K562 (cell line): ENCODE measurements around the gene ZNF488. TPM values are rescaled to one million over a fixed set of nuclear protein-coding genes. Genes with fewer than 3 reads are reported as not detected.

Source experiments
- ATAC-seq: fragments of 200-7000 bp; cut with Tn5 transposase; 3 replicates; pipeline ENCODE4 v1.9.1; 2020; ENCODE audit warnings: moderate library complexity
- BruUV-seq: library from RNA; stranded (reverse); fragments of 400-500 nt; replicated peaks from 2 replicates; lab custom pipeline; 2021; lab: Mats Ljungman, UMichigan
- CTCF ChIA-PET: fragments of 300-600 bp; formaldehyde crosslinking; extraction: SDS; loops from one replicate; lab custom pipeline; 2021; ENCODE audit warnings: low intra/inter-chr PET ratio; lab: Yijun Ruan, JAX
- POLR2A ChIA-PET: fragments of 300-600, 350-650 bp; sonication (Branson Sonifier 250); formaldehyde crosslinking; extraction: SDS; loops from one replicate; lab custom pipeline; 2021; ENCODE audit warnings: antibody characterized with exemption, inconsistent platforms; lab: Yijun Ruan, JAX
- DNase-seq, 4 experiments: peaks; one replicate each; pipeline versions ENCODE4 v3.0.0 to v3.0.0-alpha.2; 2011 to 2018; ENCODE audit warnings: low spot score in 3 of 4, mixed read lengths in 3 of 4; ENCODE audit errors: extremely low read depth in 1 of 4
- FAIRE-seq: peaks from 2 replicates; lab custom pipeline; 2011; peaks lifted over from hg19 to GRCh38; lab: Jason Lieb, UNC
- H2AFZ ChIP-seq: 2 replicates; pipeline ENCODE4 v1.6.0; 2011; ENCODE audit warnings: low read depth, low read length, control low read depth, inconsistent platforms
- H3K27ac ChIP-seq: fragments of 200-600 bp; 3 replicates; pipeline ENCODE4 v1.8.0; 2011; ENCODE audit warnings: low read depth, mild to moderate bottlenecking, control low read depth, inconsistent platforms, low read length, moderate library complexity, mixed read lengths; ENCODE audit errors: extremely low read depth
- H3K27me3 ChIP-seq, 2 experiments: fragments of 300-600 bp in 1 of 2; 2 replicates in 1 of 2; 3 replicates in 1 of 2; pipeline versions ENCODE4 v1.6.0 to v1.8.0; 2011; ENCODE audit warnings: inconsistent platforms in 2 of 2, low read length in 2 of 2, mild to moderate bottlenecking in 1 of 2, mixed read lengths in 1 of 2, moderate library complexity in 1 of 2; ENCODE audit not compliant: control insufficient read depth in 2 of 2, insufficient read depth in 2 of 2
- H3K36me3 ChIP-seq: fragments of 300-600 bp; 3 replicates; pipeline ENCODE4 v1.8.0; 2011; ENCODE audit warnings: mild to moderate bottlenecking, low read length, inconsistent platforms; ENCODE audit not compliant: control insufficient read depth, insufficient read depth
- H3K4me1 ChIP-seq, 2 experiments: fragments of 200-600 bp in 1 of 2; replicated peaks in 1 of 2; 2 replicates in 1 of 2; 3 replicates in 1 of 2; pipeline versions ENCODE4 v1.5.1 to v1.8.0; 2011; ENCODE audit warnings: inconsistent platforms in 2 of 2, low read length in 2 of 2, mild to moderate bottlenecking in 1 of 2, mixed read lengths in 1 of 2, moderate library complexity in 1 of 2; ENCODE audit not compliant: control insufficient read depth in 2 of 2, insufficient read depth in 2 of 2
- H3K4me2 ChIP-seq: 2 replicates; pipeline ENCODE4 v1.6.1; 2011; ENCODE audit warnings: low read length, control low read depth, inconsistent platforms, mixed read lengths; ENCODE audit not compliant: insufficient read depth
- H3K4me3 ChIP-seq: fragments of 200-600 bp; sonication (generic), shearing (Covaris generic); 2 replicates; pipeline ENCODE4 v1.5.1; 2016; ENCODE audit warnings: control low read depth, inconsistent platforms
- H3K79me2 ChIP-seq: fragments of 200-600 bp; 3 replicates; pipeline ENCODE4 v1.8.0; 2011; ENCODE audit warnings: low read length, inconsistent platforms; ENCODE audit not compliant: control insufficient read depth, insufficient read depth
- H3K9ac ChIP-seq, 2 experiments: 2 replicates each; pipeline versions ENCODE4 v1.6.0 to v1.6.1; 2011; ENCODE audit warnings: low read depth in 2 of 2, low read length in 2 of 2, control low read depth in 1 of 2, inconsistent platforms in 1 of 2, mild to moderate bottlenecking in 1 of 2, mixed read lengths in 1 of 2; ENCODE audit not compliant: insufficient read depth in 1 of 2
- H3K9me1 ChIP-seq: one replicate; pipeline ENCODE4 v1.6.0; 2011; ENCODE audit warnings: inconsistent platforms, mild to moderate bottlenecking, low read length, moderate library complexity; ENCODE audit not compliant: control insufficient read depth, insufficient read depth
- H3K9me3 ChIP-seq: replicated peaks from 2 replicates; pipeline ENCODE4 v1.5.1; 2011; ENCODE audit warnings: low read depth, low read length, inconsistent platforms; ENCODE audit not compliant: control insufficient read depth, insufficient read depth
- H4K20me1 ChIP-seq: replicated peaks from 2 replicates; pipeline ENCODE4 v1.6.1; 2011; ENCODE audit warnings: low read length, inconsistent platforms, mixed read lengths; ENCODE audit not compliant: control insufficient read depth, insufficient read depth
- BMI1 ChIP-seq: fragments of 150-350 bp; IDR thresholded peaks from 2 replicates; pipeline ENCODE4 v1.6.1; 2014; ENCODE audit warnings: low read length
- CREBBP ChIP-seq: IDR thresholded peaks from one replicate; pipeline ENCODE4 v1.6.1; 2012; ENCODE audit warnings: low read depth, mild to moderate bottlenecking, control low read depth, inconsistent platforms, low read length
- ELF2 ChIP-seq: fragments of 250-450 bp; sonication (Bioruptor Pico); IDR thresholded peaks from 2 replicates; pipeline ENCODE4 v1.5.0; 2021; ENCODE audit warnings: mild to moderate bottlenecking
- FOXJ3 ChIP-seq: sonication (generic); formaldehyde crosslinking; IDR thresholded peaks from 2 replicates; pipeline ENCODE4 v1.4.0; 2020; ENCODE audit warnings: mild to moderate bottlenecking, missing genetic modification reagents
- TEAD1 ChIP-seq, 2 experiments: fragments of 450-650 bp in 1 of 2; sonication (generic) in 1 of 2; formaldehyde crosslinking; IDR thresholded peaks; 2 replicates each; pipeline versions ENCODE4 v1.4.0 to v1.8.0; 2020 to 2022; ENCODE audit warnings: mild to moderate bottlenecking in 2 of 2, missing genetic modification reagents in 1 of 2
- TFAM ChIP-seq: fragments of 250-450 bp; sonication (Bioruptor Pico); conservative IDR thresholded peaks from 2 replicates; pipeline ENCODE4 v1.5.0; 2021; ENCODE audit warnings: mild to moderate bottlenecking, moderate library complexity
- ZBTB1 ChIP-seq: sonication (generic); formaldehyde crosslinking; IDR thresholded peaks from 2 replicates; pipeline ENCODE4 v1.8.1; 2023; ENCODE audit warnings: missing genetic modification reagents, low read depth, mild to moderate bottlenecking, borderline replicate concordance
- ZNF280B ChIP-seq: fragments of 250-450 bp; sonication (Bioruptor Pico); IDR thresholded peaks from 2 replicates; pipeline ENCODE4 v1.5.1; 2021; ENCODE audit warnings: mild to moderate bottlenecking
- WGBS: fragments of 100-300 bp; shearing (Covaris generic); methylation state at CpG from one replicate; pipeline ENCODE4 v1.1.6; 2016; ENCODE audit warnings: low coverage, mixed read lengths; ENCODE audit not compliant: insufficient coverage; ENCODE audit errors: missing lambda C conversion rate; 5-methylcytosine and 5-hydroxymethylcytosine counted together
- in situ Hi-C: fragments of 300-500 bp; cut with MboI; formaldehyde crosslinking; loops from 4 replicates; pipeline ENCODE4 v1.15.0; 2018; ENCODE audit warnings: inconsistent platforms, mixed read lengths
- intact Hi-C: fragments of 100-400 bp; cut with micrococcal nuclease; formaldehyde crosslinking; loops from 2 replicates; pipeline ENCODE4 v1.14.2; 2022
- polyA plus RNA-seq, 8 experiments: library from polyadenylated mRNA; depleted of rRNA in 4 of 8; stranded (reverse) in 5 of 8; unstranded in 3 of 8; fragments of >200 nt; fragmentation: Nextera tagmentation in 2 of 8; fragmentation: Illumina TruSeq in 1 of 8; extraction: Ambion mirVana in 2 of 8; extraction: Trizol in 1 of 8; gene quantifications; 2 replicates each; pipeline versions ENCODE4 v1.2.1 to v1.2.3, GENCODE V29; 2011 to 2014; ENCODE audit warnings: inconsistent platforms in 1 of 8, missing spikeins in 1 of 8
- total RNA-seq, 7 experiments: library from RNA; depleted of rRNA in 6 of 7; stranded (reverse); fragments of >200 nt in 6 of 7; fragmentation: Illumina TruSeq in 2 of 7; extraction: Trizol in 2 of 7; gene quantifications; 2 replicates each; pipeline versions ENCODE4 v1.2.1 to v1.2.3, GENCODE V29; 2011 to 2021; ENCODE audit warnings: low replicate concordance in 1 of 7
- TF ChIP-seq, protein P1 (sequence below): fragments of 250-450 bp; sonication (Bioruptor Pico); IDR thresholded peaks from 2 replicates; pipeline ENCODE4 v1.6.1; 2021; ENCODE audit warnings: mild to moderate bottlenecking

The ZNF488 gene
- total and polyA plus RNA-seq, 9 of the 15 experiments (the other 6 are each of a cell fraction or from before 2014, with no cell fraction given), result 0.03 to 0.09 (median 0.05) TPM; not detected in 3

DNA sequence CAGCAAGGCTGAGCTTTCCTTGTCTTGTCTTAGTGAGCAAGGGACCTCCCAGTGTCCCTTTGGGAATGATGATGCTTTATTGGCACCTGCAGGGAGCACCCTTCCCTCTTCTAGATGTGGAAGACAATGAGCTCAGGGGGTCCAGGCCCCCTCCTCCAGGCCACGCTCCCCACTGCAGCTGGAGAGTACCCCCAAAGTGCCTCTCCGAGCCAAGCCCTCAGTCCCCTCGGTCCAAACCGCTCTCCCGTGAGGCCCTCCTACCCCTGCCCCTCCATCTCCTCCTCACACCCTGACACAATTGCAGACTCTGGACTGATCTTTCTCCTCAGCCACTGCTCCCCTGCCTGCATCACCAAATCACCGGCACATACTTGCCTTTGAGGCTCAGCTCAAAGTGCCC, 19.2 kb downstream of the ZNF488 start:
- no peaks in the 10 kb centered on the region for H3K9me1 ChIP-seq
- H3K9me3 ChIP-seq, result no peaks in the 10 kb centered on the region
- FAIRE-seq (no peak), ATAC-seq (no peak), DNase-seq (no peak)
- POLR2A ChIA-PET, result interaction anchor here (0.5 to 1.2 kb wide), 3 partner anchors 9 to 30 kb away, joined by 3 read pairs; no protein-coding TSS in a partner anchor
- H2AFZ ChIP-seq, result no peak overlapping the region
- H3K9ac ChIP-seq, result no peak overlapping the region
- intact Hi-C loops (loop anchor here (5.0 kb wide), 1 partner anchor 87 kb away; no protein-coding TSS in a partner anchor), in situ Hi-C loops (no loop called here)
- no peak overlapping the region for H3K27ac ChIP-seq
- no TSS peak for BruUV-seq
- TF ChIP-seq CREBBP, result no peak
- no peak for TF ChIP-seq ZNF280B (CRISPR knock-in tag)
- TF ChIP-seq ZBTB1, result no peak
- TF ChIP-seq FOXJ3 (CRISPR knock-in tag), result no peak
- no peak for TF ChIP-seq ELF2 (CRISPR knock-in tag)
- TF ChIP-seq, protein P1, sequence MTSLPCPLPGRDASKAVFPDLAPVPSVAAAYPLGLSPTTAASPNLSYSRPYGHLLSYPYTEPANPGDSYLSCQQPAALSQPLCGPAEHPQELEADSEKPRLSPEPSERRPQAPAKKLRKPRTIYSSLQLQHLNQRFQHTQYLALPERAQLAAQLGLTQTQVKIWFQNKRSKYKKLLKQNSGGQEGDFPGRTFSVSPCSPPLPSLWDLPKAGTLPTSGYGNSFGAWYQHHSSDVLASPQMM (CRISPR knock-in tag), result no peak
- TF ChIP-seq TEAD1 (CRISPR knock-in tag; IDR thresholded peaks at IDR 0.05), result no peak
- TF ChIP-seq BMI1, result no peak
- no peak for TF ChIP-seq TFAM (CRISPR knock-in tag)
- no peak overlapping the region for H3K4me3 ChIP-seq
- H3K79me2 ChIP-seq, result no peaks in the 10 kb centered on the region
- CTCF ChIA-PET, result no interaction called here
- H3K27me3 ChIP-seq, result peaks cover 46 to 71% of the 10 kb centered on the region in 2 experiments
- peaks cover 5% of the 10 kb centered on the region for H4K20me1 ChIP-seq
- H3K4me2 ChIP-seq, result no peak overlapping the region
- no peaks in the 10 kb centered on the region for H3K36me3 ChIP-seq
- H3K4me1 ChIP-seq, result peaks cover 0 to 2% of the 10 kb centered on the region in 2 experiments; a peak in 2 of 5 replicates
- WGBS, result 3% methylated on average over 6 of the region's 6 CpGs
